Measurements from ENCODE around the gene SLC39A11.

GRCh38 chr17:72719206-72719577, 373.3 kb downstream of the SLC39A11 start:
- TF ChIP-seq POLR2A (IDR thresholded peaks at IDR 0.05; ENCODE audit: low read depth, low read length) (no peak), POLR2AphosphoS5 (IDR thresholded peaks at IDR 0.05; ENCODE audit: low read depth, low read length) (no peak), POU2F2 (IDR thresholded peaks at IDR 0.05; ENCODE audit: low read depth, low read length) (no peak), PAX5 (IDR thresholded peaks at IDR 0.05; ENCODE audit: insufficient read depth, low read length, severe bottlenecking) (no peak), TAF1 (IDR thresholded peaks at IDR 0.05; ENCODE audit: low read depth, low read length) (no peak), SPI1 (IDR thresholded peaks at IDR 0.05; ENCODE audit: low read depth, low read length) (no peak)

Data from GM12891 (cell line).